ENCODE measurements around the gene THBS3.
"Not testable (repeated sequence)": the region's sequence is repeated elsewhere in the genome, so short reads cannot be mapped to it uniquely, and the experiment has no call there.

Gene THBS3

DNA sequence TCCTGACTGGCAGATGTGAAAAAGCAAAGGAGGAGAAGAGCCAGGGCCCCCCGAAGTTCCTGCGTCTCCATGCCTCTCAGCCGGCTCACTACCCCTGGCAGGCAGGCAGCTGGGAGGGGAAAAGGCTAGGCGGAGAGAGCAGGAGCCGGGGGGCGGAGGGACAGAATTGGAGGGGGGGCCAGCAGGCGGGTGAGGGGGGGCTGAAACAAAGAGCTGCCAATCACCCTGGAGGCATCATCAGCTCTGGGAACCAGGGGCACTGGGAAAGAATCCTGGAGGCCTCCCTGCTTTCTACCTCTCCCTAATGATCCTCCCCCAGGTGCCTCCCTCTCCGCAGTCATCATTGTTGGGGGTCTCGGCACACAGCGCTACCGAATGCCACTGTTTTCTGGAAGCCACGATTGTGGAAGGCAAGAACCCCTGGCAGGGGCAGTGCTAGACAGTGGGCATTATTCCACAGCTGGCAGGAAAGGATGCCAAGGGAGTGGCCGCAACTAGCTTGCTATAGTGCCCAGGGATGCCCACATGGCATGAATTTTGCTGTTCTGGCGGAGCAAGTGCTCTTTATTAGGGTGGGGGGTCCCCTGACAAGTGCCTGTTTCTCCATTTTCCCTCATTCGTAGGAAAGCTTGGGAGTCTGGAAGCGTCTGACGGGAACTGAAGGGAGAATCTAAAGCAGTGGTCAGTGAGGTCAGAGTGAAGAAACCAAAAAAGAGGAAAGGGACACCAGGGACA lies at the start of gene THBS3:
THBS3 (minus strand) TSS at position 92 of the 735 bp plus-strand sequence; CDS start at position 71, 21 bp downstream.
- DNase-seq (ENCODE audit: low read depth), result peak; percentile 43

DNA sequence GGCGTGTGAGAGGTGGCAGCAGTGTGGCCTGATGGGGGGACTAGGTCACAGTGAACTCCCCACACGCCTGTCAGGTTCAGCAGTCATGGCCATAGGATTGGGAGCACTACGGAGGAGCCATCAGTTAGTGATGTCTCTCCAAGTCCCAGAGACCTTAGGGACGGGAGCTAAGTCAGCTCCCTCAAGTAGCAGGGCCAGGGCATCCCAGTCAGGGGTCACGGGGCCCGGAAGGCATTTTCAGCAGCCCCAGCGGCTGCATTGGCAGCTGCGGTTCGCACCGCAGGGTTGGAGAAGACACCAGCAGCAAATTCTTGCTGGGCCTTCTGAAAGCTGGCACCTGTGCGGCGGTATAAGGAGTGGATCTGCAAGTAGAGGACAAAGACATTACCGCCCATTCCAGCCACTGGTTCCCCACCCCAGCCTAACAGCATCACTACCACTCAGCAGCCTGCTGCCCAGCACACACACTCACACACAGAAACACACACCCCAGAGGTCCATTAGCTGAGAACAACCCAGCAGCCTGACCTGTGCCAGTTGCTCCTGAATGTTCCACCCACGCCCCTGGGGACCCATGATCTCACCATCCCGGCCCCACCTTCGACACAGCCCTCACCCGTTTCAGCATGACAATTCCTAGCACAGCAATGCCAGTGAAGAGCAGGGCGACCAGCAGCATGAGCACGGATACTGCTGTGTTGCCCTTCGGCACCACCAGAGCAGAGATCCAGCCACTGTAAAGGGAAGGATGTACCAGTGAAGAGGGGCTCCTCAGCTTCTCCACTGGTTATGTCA lies 48.6 kb upstream of the THBS3 start:
- DNase-seq (ENCODE audit: low read depth), result no peak

DNA sequence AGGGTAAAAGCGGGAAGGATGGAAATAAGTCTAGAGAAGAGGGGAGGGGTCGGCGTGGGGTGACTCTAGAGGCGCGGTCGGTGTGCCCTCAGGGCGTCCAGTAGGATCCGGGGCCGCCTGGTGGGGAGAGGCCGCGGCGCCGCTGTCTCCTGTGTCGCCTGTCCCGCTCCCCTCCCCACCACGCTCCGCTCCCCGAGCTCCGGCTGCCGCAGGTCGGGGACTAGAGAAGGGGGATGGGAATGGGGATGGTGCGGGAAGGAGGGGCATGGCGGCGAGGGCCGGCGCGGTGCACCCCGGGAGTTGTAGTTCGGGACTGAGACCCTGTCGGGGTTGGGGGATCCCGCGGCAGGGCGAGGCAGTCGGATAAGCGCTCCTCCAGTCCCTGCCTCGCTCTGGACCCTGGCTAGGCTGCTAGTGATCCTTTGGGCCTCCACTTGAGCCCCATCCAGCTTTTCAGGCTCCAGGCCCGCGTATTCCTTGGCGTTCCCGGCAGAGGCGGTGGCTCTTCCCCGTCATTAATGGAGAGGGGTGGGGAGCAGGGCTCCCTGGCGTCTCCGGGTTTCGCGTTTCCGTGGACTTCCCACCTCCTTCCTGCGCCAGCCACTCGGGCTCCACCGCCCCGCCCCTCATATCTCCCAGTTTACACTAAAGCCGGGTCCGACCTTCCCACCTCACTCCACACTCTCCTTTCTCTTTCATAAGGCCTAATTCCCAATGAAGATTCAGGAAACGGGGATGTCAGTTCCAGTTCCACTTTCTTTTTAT lies 47.7 kb upstream of the THBS3 start, which contains the start of gene ENTREP3:
ENTREP3 (minus strand) TSS at position 241 of the 765 bp plus-strand sequence. CDS start 606 bp downstream, outside the sequence.
- DNase-seq (ENCODE audit: low read depth), result peak; percentile 85

DNA sequence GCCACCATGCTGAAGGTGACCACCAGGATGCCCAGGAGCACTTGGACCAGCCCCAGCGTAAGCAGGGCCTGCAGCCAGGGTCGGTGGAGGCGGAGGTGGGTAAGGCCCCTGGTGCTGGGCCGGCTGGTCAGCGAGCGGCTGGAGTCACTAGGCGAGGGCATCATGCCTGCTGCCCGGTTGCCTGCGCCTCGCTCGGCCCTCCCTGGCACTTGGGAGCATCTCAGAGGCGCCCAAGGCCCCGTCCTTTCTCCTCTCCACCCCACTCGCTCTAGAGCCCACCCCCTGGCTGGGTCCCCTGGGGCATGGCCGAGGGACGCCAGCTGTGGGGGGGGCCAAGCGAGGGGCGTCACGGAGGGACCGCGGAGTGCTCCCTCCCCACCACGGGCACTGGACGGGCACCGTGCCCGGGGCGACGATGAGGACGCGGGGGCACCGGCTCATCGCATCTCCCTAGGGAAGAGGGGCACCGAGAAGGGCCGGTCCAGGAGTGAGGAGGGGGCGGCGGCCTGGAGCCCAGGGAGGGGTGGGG lies 47.1 kb upstream of the THBS3 start:
- DNase-seq (ENCODE audit: low read depth), result peak; percentile 41

DNA sequence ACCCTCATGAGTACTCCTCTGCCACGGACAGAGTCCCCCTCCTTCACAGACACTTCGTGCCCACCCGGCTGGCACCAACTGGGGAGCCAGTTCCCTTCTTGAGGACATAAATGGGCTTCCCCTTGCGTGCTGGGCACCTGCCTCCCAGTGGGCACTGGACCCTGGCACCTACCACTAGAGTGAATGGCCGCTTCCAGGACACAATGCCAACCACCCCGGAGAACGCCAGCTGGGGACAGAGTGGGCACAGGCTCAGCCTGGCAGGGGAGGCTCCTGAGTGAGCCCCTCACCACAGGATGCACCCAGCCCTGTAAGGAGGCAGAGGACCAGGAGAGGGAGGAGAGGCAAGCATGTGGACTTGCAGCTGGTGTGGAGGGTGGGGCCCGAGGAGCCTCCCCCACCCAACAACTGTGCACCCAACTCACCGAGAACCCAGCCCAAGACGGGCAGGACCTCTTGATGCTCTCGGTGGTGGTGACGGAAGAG lies 46.6 kb upstream of the THBS3 start:
- DNase-seq (ENCODE audit: low read depth), result no peak

DNA sequence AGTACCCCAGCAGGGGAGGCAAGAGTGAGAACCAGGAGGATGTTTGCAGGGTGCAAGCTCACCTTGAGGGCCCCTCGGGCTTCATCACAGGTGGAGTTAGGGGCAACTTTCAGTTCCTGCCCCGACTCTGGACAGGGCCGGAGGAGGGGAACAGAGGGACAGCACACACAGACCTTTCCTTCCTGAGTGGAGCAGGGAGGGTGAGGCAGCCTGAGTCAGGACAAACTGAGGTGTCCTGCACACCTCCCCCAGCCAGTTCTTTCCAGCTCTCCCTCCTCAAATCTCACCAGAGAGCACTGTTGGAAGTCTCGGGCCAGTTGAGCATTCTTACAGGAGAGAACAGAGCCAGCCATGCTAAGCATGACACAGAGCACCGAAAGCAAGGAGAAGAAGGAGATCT lies 46.1 kb upstream of the THBS3 start:
- peak; percentile 58 for DNase-seq (ENCODE audit: low read depth)

DNA sequence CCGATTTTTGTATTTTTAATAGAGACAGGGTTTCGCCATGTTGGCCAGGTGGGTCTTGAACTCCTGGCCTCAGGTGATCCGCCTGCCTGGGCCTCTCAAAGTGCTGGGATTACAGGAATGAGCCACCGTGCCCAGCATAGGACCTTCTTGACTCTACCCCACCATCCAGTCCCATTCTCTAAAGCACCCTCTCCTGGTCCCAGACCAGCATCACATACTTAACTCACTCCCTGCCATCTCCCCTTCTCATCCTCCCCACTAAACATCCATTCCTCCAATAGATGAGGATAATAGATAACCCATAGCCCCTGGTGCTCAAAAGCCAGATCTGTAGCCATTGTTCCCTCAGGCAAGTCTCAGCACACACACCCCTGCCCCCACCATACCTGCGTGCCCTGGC lies 45.5 kb upstream of the THBS3 start:
- no peak for DNase-seq (ENCODE audit: low read depth)

DNA sequence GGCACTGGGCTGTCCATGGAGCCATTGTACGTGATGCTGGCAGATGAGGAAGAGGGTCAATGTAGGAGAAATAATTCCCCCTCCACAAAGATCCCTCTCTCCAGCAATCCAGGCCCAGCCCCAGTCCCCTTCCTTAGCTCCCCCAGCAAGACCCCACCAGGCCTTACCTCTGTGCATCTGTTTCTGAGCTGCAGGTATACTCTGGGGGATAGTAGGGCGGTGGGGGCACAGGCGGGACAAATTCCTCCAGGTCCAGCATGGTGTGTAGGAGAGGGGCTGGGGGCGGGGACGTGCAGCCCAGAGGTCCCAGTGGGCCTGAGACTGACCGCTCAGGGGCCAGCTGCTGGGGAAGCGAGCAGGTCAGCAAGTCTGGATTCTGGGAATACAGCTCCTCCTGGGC lies 43.9 kb upstream of the THBS3 start:
- DNase-seq (ENCODE audit: low read depth), result no peak

DNA sequence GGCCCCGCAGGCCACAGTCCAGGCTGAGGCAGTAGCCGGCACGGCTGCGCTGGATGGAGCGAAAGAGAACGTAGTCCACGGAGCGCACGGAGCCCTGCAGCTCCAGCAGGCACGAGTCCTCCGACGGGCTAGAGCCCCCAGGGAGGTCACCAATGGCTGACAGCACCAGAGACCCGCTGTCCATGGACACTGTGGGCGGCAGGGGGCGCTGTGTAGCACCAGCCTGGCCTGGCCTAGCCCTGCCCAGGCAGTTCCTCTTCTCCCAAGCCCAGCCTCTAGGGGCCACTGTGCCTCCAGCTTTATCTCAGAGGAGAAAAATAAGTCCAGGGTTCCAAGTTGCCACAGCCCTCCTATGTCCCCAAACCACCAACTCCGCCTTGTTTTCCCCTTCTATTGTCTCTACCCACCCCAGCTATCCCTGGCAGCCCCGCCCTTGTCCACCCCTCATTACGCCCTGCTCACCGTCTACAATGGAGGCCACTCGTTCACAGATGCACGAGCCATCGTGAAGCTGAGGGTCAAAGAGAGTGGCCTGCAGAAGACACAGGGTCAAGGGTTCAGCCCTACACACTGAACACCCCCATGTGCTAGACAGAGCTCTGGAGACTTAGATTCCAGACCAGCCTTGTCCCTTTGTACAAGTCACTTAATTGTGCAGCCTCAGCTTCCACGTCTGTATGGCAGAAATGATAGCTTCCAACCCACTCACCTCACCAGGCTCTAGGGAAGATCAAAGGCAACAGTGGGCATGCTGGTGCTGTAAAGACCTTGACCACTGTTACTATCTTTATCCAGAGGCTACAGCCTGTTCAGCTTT lies 43.1 kb upstream of the THBS3 start:
- DNase-seq (ENCODE audit: low read depth), result peak; percentile 93

DNA sequence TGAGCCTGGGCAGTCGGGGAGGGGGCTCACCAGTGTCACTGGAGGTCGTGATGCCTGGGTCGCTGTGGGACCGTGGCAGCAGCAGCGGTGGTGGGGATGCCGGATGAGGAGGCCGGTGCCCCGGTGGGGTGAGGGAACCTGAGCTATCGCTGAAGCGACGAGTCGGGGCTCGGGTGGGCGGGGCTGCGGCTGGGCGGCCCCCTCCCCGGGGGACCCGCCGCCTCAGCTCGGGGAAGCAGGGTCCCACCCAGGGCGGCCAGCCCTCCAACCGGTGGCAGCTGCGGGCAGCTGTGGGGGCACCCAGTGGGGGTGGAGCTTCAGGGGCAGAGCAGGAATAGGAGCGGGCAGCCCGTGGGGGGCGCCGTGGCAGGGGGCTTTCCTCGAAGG lies 42.5 kb upstream of the THBS3 start:
- DNase-seq (ENCODE audit: low read depth), result no peak

DNA sequence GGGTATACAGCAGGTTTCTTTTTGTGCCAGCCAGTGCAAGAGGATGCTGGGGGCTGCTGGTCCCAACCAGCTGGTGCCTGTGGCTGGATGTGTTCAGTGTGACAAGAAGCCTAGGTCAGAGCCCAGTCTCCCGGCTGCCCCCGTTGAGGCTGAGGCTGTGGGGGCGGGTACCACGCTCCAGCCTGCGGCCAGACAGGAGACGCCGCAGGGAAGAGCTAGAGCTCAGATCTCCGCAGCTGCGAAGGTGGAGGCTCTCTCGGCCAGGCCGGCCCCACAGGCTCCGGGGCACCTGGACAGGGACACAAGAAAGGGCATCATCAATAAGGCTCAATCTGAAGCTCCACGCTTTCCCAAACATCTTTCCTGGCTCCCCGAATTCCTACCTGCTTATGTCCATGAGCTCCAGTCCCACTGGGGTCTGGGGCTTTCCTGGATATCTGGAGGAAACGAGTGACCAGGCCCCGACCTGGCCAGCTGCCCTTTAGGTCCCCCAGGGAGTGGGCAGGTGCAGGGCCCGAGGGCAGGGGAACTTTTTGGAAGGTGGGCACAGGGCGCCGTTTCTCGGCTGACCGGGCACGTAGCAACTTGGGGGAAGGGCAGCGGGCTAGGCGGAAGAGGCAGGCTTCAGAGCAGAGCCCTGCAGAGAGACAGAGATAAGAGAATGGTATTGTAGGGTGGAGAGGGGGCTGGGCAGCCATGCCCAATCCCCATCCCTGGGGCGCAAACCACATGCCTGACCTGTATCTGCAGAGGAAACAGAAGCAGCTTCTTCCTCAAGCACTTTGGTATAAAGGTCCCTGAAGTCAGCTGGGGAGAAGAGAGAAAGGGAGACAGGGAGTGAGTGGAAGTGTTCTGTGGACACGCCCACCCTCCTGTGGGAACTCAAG lies 40.2 kb upstream of the THBS3 start:
- no peak for DNase-seq (ENCODE audit: low read depth)

DNA sequence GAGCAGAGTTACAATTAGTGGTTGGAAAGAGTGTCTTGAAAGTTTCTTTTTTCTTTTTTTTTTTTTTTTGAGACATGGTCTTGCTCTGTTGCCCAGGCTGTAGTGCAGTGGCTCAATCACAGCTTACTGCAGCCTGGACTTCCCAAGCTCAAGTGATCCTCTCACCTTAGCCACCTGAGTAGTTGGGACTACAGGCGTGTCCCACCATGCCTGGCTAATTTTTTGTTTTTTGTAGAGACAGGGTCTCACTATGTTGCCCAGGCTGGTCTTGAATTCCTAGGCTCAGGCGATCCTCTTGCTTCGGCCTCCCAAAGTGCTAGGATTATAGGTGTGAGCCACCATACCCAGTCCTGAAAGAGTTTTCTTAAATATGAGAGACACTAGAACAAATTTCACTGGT lies 39.1 kb upstream of the THBS3 start:
- not testable (repeated sequence) for DNase-seq (ENCODE audit: low read depth)

DNA sequence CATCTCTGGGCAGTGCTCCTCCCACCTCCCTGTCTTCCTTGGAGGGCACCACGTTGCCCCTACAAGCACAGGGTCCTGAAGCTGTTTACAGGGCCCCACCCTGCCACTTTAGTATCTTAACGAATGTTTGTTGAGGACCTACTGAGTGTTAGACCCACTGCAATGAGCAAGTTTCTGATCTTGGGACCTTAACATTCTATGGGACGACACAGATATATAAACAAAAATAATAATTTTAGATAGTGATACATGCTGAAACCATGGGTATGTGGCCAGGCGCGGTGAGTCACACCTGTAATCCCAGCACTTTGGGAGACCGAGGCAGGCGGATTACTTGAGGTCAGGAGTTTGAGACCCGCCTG lies 37.4 kb upstream of the THBS3 start:
- no peak for DNase-seq (ENCODE audit: low read depth)

DNA sequence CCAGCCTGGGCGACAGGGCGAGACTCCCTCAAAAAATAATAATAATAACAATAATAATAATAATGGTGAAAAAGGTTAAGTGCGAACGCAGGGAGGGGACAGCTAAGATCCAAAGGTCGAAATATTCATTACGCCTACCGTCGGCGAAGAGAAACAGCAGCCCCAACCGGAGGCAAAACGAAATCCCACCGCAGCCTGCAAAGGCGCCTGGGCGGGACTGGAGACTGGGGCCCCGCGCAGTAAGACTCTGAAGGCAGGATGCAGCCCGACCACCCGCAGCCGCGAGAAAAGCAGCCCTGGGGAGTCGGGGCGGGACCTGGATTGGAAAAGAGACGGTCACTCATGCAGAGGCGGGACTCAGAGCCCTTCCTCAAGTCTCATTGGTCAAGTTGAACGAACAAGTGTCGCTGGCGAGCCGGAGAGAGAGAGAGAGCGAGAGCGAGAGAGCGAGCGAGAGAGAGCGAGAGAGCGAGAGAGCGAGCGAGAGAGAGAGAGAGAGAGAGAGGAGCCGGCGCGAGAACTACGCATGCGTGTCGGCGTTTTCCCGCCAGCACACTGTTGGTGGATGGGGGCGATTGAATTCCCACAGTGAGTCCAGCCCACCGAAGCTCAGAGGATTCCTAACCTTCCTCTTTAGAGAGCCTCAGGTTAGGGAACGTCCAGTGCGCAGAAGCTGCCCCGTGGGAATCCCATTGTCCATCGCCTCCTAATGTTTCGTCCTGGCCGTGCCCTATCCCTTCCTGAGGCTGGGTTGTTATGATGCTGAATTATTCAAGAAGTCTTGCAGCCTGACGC lies 36.9 kb upstream of the THBS3 start:
- peak; percentile 100 for DNase-seq (ENCODE audit: low read depth)

DNA sequence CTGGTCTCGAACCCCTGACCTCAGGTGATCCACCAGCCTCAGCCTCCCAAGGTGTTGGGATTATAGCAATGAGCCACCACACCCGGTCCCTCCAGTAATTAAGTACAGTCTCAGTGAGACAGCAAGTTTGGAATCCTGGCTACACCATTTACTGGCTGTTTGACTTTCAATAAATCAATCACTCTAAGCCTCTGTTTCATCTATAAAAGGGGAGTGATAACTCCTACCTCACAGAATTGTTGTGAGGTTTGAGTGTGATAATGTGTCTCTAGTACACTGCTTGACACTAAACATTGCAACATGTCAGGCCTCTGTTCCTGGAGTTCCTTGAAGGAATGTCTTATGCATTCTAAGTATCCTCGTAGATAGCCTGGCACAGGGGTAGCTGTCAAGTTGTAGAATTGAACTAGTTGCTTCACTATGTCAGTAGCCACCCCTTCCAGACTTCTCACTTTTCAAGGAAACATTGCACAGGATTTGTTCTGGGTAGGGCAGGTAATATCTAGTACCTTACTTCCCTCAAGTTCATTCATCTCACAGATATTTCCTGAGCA lies 35.2 kb upstream of the THBS3 start:
- DNase-seq (ENCODE audit: low read depth), result no peak

DNA sequence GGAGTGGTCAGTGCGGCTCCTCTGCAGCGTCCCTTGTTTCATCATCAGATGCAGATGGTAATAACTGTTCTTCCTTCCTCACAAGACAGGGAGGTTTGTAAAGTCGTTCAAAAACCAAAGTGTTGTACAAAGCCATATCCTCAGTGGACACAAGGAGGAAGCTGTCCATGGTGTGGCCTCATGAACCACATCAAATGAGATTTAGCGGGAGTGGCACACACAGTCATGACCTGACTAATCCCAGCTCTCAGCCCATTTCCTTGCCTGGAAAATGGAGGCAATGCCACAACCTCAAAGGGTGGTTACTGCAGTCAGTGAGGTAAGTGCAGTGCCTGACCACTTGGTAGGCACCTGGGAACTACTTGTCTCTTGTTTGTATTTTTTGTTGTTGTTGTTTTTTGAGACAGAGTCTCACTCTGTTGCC lies 34.2 kb upstream of the THBS3 start:
- DNase-seq (ENCODE audit: low read depth), result peak; percentile 63

DNA sequence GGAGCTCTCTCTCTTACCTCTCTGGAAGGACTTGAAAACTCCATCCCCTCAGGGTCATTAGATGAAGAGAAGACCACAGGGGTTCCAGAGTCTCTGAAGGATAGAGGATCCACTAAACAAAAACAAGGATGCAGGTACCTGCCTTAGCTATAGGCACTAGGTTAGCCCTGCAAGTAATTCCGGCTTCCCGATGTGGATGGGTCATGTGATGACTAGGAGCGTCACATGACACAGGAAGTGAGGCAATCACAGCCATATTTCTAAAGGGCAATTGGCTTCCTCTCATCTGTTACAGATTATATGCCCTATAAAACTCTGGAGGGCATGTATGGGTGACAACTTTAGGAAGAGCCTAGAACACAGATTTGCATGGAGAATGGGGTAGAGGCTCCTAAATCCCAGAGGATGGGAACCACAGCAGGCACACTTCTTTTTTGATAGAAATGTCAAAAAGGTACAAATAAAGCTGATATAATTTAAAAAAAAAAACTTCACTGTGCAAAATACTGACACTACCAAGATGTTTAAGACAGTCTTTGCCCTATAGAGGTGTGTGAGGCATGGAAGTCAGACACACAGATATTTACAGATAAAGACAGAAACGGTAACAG lies 33.5 kb upstream of the THBS3 start:
- peak; percentile 91 for DNase-seq (ENCODE audit: low read depth)

DNA sequence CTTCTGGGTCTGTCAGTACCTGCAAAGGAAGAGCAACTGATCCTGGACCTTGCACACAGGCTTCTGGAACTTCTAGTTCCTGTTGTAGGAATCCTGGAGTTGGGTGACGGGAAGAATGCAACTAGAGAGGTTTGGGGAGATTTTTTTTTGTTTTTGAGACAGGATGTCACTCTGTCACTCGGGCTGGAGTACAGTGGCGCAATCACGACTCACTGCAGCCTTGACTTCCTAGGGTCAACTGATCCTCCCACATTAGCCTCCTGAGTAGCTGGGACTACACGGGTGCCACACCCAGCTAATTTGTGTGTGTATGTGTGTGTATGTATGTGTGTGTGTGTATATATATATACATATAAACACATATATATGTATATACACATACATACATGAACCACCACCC lies 28.8 kb upstream of the THBS3 start:
- DNase-seq (ENCODE audit: low read depth), result no peak

DNA sequence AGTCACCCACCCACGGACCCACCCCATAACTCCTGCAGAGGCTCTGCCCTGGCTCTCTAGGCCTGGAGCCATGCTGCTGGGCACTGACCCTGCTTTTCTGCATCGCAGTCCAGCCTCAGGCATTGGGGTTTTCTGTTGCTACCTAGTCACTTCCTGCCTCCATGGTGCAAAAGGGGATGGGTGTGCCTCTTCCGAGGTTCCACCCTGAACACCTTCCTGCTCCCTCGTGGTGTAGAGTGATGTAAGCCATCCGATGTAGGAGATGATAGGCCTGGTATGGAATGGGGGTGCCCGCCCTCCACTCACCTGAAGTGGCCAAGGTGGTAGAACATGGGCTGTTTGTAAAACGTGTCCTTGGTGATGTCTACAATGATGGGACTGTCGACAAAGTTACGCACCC lies 27.7 kb upstream of the THBS3 start:
- DNase-seq (ENCODE audit: low read depth), result not testable (repeated sequence)

All from ELR (cell line).